Gastroesophageal sphincter (tissue), 3 donors: ENCODE data around the gene CRTC2.
A peak's percentile ranks its signal among the peaks of the same experiment; 100 is the strongest.

Experiments
- EP300 ChIP-seq: sonication (generic); formaldehyde crosslinking; IDR thresholded peaks from one replicate; pipeline ENCODE4 v1.6.1; 2017; ENCODE audit warnings: antibody characterized with exemption, mild to moderate bottlenecking
- TF ChIP-seq, protein P1 (sequence below), 4 experiments: fragments of 200-600 bp in 2 of 4; fragments of 450-650 bp in 2 of 4; sonication (generic) in 1 of 4; IDR thresholded peaks; one replicate each; pipeline ENCODE4 v1.5.1; 2017 to 2019; ENCODE audit warnings: antibody characterized with exemption in 4 of 4, mild to moderate bottlenecking in 2 of 4, moderate library complexity in 2 of 4

DNA sequence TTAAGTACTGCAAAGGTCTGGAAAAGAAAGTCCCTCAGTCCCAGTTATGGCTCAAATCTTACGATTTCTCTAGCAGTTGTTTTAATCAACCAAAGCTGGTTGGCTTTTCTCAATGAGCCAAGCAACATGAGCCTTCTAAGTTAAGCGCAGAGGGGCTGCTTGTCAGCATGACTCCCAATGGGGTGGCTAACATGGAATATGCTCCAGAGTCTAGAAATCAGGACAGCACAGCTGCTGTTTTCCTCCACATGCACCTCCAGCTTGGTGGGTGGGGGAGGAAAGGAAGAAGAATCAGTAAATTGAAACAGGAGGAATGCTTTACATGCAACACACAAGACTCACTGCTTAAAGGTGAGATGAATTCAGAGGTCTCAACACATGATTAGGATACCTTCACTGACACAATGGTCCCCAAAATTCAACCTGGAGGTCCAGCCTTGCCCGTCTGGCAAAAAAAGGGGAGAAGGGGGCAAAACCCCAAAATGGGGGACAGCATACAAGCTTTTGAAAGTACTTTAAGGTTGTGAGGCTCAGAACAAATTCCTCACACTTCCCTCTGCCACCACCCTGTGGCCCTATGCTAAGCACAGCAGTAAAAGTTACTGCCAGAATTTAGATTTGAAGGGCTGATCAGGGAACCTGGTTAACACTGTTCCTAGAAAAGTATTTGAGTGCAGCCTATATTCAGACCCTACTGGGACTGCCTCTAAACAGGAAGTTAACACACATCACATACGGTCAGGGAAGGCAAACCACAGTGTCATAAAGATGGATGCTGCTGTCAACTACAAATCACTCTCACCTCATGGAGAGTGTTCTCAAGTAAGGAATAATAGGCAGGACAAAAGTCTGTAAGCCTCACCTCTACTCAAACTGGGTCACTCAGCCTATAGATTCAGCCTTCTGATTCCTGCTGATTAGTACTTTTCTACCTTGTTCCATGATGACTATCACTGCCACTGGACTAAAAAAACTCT is 38.2 kb downstream of the CRTC2 start:
- no peak for TF ChIP-seq EP300
- TF ChIP-seq, protein P1, sequence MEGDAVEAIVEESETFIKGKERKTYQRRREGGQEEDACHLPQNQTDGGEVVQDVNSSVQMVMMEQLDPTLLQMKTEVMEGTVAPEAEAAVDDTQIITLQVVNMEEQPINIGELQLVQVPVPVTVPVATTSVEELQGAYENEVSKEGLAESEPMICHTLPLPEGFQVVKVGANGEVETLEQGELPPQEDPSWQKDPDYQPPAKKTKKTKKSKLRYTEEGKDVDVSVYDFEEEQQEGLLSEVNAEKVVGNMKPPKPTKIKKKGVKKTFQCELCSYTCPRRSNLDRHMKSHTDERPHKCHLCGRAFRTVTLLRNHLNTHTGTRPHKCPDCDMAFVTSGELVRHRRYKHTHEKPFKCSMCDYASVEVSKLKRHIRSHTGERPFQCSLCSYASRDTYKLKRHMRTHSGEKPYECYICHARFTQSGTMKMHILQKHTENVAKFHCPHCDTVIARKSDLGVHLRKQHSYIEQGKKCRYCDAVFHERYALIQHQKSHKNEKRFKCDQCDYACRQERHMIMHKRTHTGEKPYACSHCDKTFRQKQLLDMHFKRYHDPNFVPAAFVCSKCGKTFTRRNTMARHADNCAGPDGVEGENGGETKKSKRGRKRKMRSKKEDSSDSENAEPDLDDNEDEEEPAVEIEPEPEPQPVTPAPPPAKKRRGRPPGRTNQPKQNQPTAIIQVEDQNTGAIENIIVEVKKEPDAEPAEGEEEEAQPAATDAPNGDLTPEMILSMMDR (IDR thresholded peaks at IDR 0.05) = peak in 3 of 4 experiments; percentile 13 to 31 (median 21)
